SK-N-SH (cell line): ENCODE data around the gene OSBPL5. TPM values are rescaled to one million over a fixed set of nuclear protein-coding genes. Genes with fewer than 3 reads are reported as not detected.

ENCODE experiments used
- CTCF ChIA-PET: fragments of 300-600, 350-600 bp; formaldehyde crosslinking; extraction: SDS; loops from one replicate; lab custom pipeline; 2021; lab: Yijun Ruan, JAX
- POLR2A ChIA-PET: fragments of 350-600 bp; sonication (Branson Sonifier 250); formaldehyde crosslinking; extraction: SDS; loops from one replicate; lab custom pipeline; 2020; ENCODE audit warnings: antibody characterized with exemption, inconsistent platforms; lab: Yijun Ruan, JAX
- DNase-seq: peaks from one replicate; pipeline ENCODE4 v3.0.0; 2012
- H2AFZ ChIP-seq: fragments of 200-600 bp; sonication (generic); 2 replicates; pipeline ENCODE4 v1.8.1; 2016; ENCODE audit warnings: antibody characterized with exemption, mild to moderate bottlenecking, low read depth
- H3F3A ChIP-seq: fragments of 200-600 bp; sonication (generic); replicated peaks from 2 replicates; pipeline ENCODE3; 2016; ENCODE audit warnings: antibody characterized with exemption, mild to moderate bottlenecking; ENCODE audit not compliant: insufficient read depth
- H3K27ac ChIP-seq, 2 experiments: fragments of 200-500 bp in 1 of 2; fragments of 200-600 bp in 1 of 2; sonication (Bioruptor generic) in 1 of 2; sonication (generic), shearing (Covaris generic) in 1 of 2; 2 replicates each; pipeline versions ENCODE4 v1.5.1 to v1.6.1; 2014 to 2016; ENCODE audit warnings: low read depth in 2 of 2, inconsistent platforms in 1 of 2, low read length in 1 of 2, mild to moderate bottlenecking in 1 of 2, mixed read lengths in 1 of 2
- H3K27me3 ChIP-seq: fragments of 200-600 bp; sonication (generic), shearing (Covaris generic); 2 replicates; pipeline ENCODE4 v1.6.1; 2016; ENCODE audit warnings: mixed run types; ENCODE audit not compliant: insufficient read depth
- H3K36me3 ChIP-seq, 2 experiments: fragments of 200-500 bp in 1 of 2; fragments of 200-600 bp in 1 of 2; sonication (Bioruptor generic) in 1 of 2; sonication (generic) in 1 of 2; replicated peaks in 1 of 2; 2 replicates each; pipeline versions ENCODE3 to v1.5.1; 2014 to 2016; ENCODE audit warnings: low read length in 1 of 2, mild to moderate bottlenecking in 1 of 2; ENCODE audit not compliant: insufficient read depth in 2 of 2, control insufficient read depth in 1 of 2
- H3K4me1 ChIP-seq, 2 experiments: fragments of 200-500 bp in 1 of 2; fragments of 200-600 bp in 1 of 2; sonication (Bioruptor generic) in 1 of 2; sonication (generic), shearing (Covaris generic) in 1 of 2; 2 replicates each; pipeline versions ENCODE4 v1.5.1 to v1.6.1; 2014 to 2016; ENCODE audit warnings: low read depth in 1 of 2, low read length in 1 of 2, mixed run types in 1 of 2; ENCODE audit not compliant: insufficient read depth in 2 of 2, control insufficient read depth in 1 of 2
- H3K4me2 ChIP-seq: fragments of 200-600 bp; sonication (generic), shearing (Covaris generic); 2 replicates; pipeline ENCODE4 v1.6.1; 2017; ENCODE audit warnings: mixed run types
- H3K4me3 ChIP-seq, 2 experiments: fragments of 200-500 bp in 1 of 2; fragments of 200-600 bp in 1 of 2; sonication (Bioruptor generic) in 1 of 2; sonication (generic), shearing (Covaris generic) in 1 of 2; 2 replicates each; pipeline versions ENCODE4 v1.5.1 to v1.8.1; 2014 to 2016; ENCODE audit warnings: low read depth in 2 of 2, inconsistent platforms in 1 of 2, low read length in 1 of 2, mild to moderate bottlenecking in 1 of 2, mixed read lengths in 1 of 2, moderate library complexity in 1 of 2
- H3K79me2 ChIP-seq: fragments of 200-600 bp; sonication (generic); 2 replicates; pipeline ENCODE4 v1.8.1; 2017; ENCODE audit warnings: mild to moderate bottlenecking; ENCODE audit not compliant: insufficient read depth
- H3K9ac ChIP-seq: fragments of 200-600 bp; sonication (generic); 2 replicates; pipeline ENCODE4 v1.6.1; 2017; ENCODE audit warnings: mixed run types
- H3K9me2 ChIP-seq: fragments of 200-600 bp; sonication (generic); 2 replicates; pipeline ENCODE4 v1.6.1; 2017; ENCODE audit warnings: mixed run types
- H3K9me3 ChIP-seq: fragments of 200-600 bp; sonication (generic); 2 replicates; pipeline ENCODE4 v1.6.1; 2017; ENCODE audit warnings: mixed run types, mild to moderate bottlenecking, moderate library complexity
- H4K20me1 ChIP-seq: fragments of 200-600 bp; sonication (generic); 2 replicates; pipeline ENCODE4 v1.6.1; 2017; ENCODE audit warnings: mild to moderate bottlenecking, mixed run types; ENCODE audit not compliant: insufficient read depth
- CHD2 ChIP-seq: fragments of 150-350 bp; IDR thresholded peaks from 2 replicates; pipeline ENCODE4 v1.6.1; 2018; ENCODE audit warnings: low read length; ENCODE audit not compliant: partially characterized antibody
- CTCF ChIP-seq: fragments of 200-600 bp; sonication (generic); IDR thresholded peaks from 2 replicates; pipeline ENCODE4 v1.6.1; 2017; ENCODE audit warnings: antibody characterized with exemption, mild to moderate bottlenecking, moderate library complexity
- FOSL2 ChIP-seq: IDR thresholded peaks from 2 replicates; pipeline ENCODE4 v1.4.0; 2012; ENCODE audit warnings: low read depth, mild to moderate bottlenecking, moderate library complexity, borderline replicate concordance
- GATA2 ChIP-seq: sonication (generic); formaldehyde crosslinking; IDR thresholded peaks from 2 replicates; pipeline ENCODE4 v1.5.0; 2020; ENCODE audit warnings: mild to moderate bottlenecking, missing genetic modification reagents
- JUND ChIP-seq: IDR thresholded peaks from 2 replicates; pipeline ENCODE4 v1.4.0; 2012
- MEF2A ChIP-seq: IDR thresholded peaks from 2 replicates; pipeline ENCODE4 v1.4.0; 2012; ENCODE audit warnings: low read depth, borderline replicate concordance
- NRF1 ChIP-seq: IDR thresholded peaks from 2 replicates; pipeline ENCODE4 v1.6.1; 2012; ENCODE audit warnings: low read depth, mild to moderate bottlenecking, low read length
- PBX3 ChIP-seq: IDR thresholded peaks from 2 replicates; pipeline ENCODE4; 2012
- RAD21 ChIP-seq: IDR thresholded peaks from 2 replicates; pipeline ENCODE4 v1.6.1; 2012; ENCODE audit warnings: mild to moderate bottlenecking, low read length
- REST ChIP-seq: IDR thresholded peaks from 2 replicates; pipeline ENCODE4 v1.6.1; 2012; ENCODE audit warnings: mild to moderate bottlenecking, low read depth, low read length, moderate library complexity
- RFX5 ChIP-seq: IDR thresholded peaks from 2 replicates; pipeline ENCODE4 v1.6.1; 2012; ENCODE audit warnings: mild to moderate bottlenecking, improper control_type of control experiment, low read length
- RXRA ChIP-seq: IDR thresholded peaks from 2 replicates; pipeline ENCODE4 v1.4.0; 2012; ENCODE audit warnings: low read depth, mild to moderate bottlenecking, borderline replicate concordance
- SIN3A ChIP-seq: IDR thresholded peaks from 2 replicates; pipeline ENCODE4 v1.6.1; 2012; ENCODE audit warnings: low read depth, mild to moderate bottlenecking, low read length, moderate library complexity, borderline replicate concordance
- USF2 ChIP-seq: fragments of 150-350 bp; IDR thresholded peaks from 2 replicates; pipeline ENCODE4 v1.6.1; 2017; ENCODE audit warnings: antibody characterized with exemption, low read length, low read depth, borderline replicate concordance
- WGBS: methylation state at CpG from one replicate; pipeline ENCODE4 v1.1.6; 2017; ENCODE audit warnings: low lambda C conversion rate; 5-methylcytosine and 5-hydroxymethylcytosine counted together
- polyA plus RNA-seq, 3 experiments: library from polyadenylated mRNA; depleted of rRNA; stranded (reverse); fragments of >200 nt; gene quantifications; 2 replicates each; pipeline ENCODE4 v1.2.3, GENCODE V29; 2012

Gene OSBPL5
- polyA plus RNA-seq, 1 of the 3 experiments (the other 2 are of a cell fraction) = 10.9 TPM

- no peak for TF ChIP-seq CTCF
Measured at GRCh38 chr11:3202305-3202704, 37.2 kb upstream of the OSBPL5 start (continued).

GRCh38 chr11:3201677-3202181 is 36.6 kb upstream of the OSBPL5 start:
- H3K9me3 ChIP-seq = no peaks in the 10 kb centered on the region
- H2AFZ ChIP-seq = no peak overlapping the region
- H3K9me2 ChIP-seq = no peaks in the 10 kb centered on the region
- H3K27ac ChIP-seq = no peak overlapping the region
- H3K4me2 ChIP-seq = no peak overlapping the region
- 63% methylated on average over 12 of the region's 17 CpGs for WGBS
- no peaks in the 10 kb centered on the region for H4K20me1 ChIP-seq
- H3K9ac ChIP-seq = no peak overlapping the region
- H3K79me2 ChIP-seq = no peaks in the 10 kb centered on the region
- no peaks in the 10 kb centered on the region for H3K36me3 ChIP-seq
- no peaks in the 10 kb centered on the region for H3F3A ChIP-seq
- peaks cover 25% of the 10 kb centered on the region for H3K27me3 ChIP-seq
- peak; percentile 32 for DNase-seq
- no peak overlapping the region for H3K4me3 ChIP-seq
- TF ChIP-seq RXRA = no peak
- no peak for TF ChIP-seq CHD2
- no peak for TF ChIP-seq PBX3
- TF ChIP-seq USF2 = no peak
- TF ChIP-seq JUND = no peak
- no peak for TF ChIP-seq RFX5
- no peak for TF ChIP-seq RAD21
- no peak for TF ChIP-seq MEF2A
- TF ChIP-seq REST = no peak
- TF ChIP-seq GATA2 = no peak
- no peak for TF ChIP-seq CTCF
- no peak for TF ChIP-seq FOSL2
- no peak for TF ChIP-seq NRF1
- TF ChIP-seq SIN3A = no peak
- ChIA-PET CTCF (interaction anchor here (2.1 to 2.6 kb wide), 2 partner anchors 110 to 164 kb away, joined by 5 to 7 read pairs; no protein-coding TSS in a partner anchor), POLR2A (no interaction called here)
- H3K4me1 ChIP-seq = peaks cover 0 to 21% of the 10 kb centered on the region in 2 experiments; a peak in 1 of 4 replicates
